HG03575 (cell line): Measurements from ENCODE around the gene ACACB.

Experiments used
- ATAC-seq: cut with Tn5 transposase; IDR thresholded peaks from one replicate; pipeline ENCODE4 v1.9.1; 2021; ENCODE audit not compliant: unreplicated experiment, insufficient number of reproducible peaks, low FRiP score; ENCODE audit errors: extremely low read depth

Gene ACACB

DNA sequence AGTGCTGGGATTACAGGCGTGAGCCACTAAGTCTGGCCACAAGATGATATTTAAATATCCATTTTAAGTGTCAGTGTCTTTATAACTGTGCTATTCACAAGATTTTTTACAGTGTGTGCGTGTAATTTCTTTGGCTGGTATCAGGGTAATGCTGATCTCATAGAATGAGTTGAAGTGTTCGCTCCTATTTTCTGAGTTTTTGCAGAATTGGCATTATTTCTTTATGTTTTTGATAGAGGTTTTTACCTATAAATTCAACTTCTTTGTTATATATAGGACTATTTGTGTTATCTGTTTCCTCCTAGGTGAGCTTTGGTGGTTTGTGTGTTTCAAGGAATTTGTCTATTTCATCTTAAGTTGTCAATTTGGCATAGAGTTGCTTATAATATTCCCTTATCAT, 147.1 kb downstream of the ACACB start:
- no peak for ATAC-seq

DNA sequence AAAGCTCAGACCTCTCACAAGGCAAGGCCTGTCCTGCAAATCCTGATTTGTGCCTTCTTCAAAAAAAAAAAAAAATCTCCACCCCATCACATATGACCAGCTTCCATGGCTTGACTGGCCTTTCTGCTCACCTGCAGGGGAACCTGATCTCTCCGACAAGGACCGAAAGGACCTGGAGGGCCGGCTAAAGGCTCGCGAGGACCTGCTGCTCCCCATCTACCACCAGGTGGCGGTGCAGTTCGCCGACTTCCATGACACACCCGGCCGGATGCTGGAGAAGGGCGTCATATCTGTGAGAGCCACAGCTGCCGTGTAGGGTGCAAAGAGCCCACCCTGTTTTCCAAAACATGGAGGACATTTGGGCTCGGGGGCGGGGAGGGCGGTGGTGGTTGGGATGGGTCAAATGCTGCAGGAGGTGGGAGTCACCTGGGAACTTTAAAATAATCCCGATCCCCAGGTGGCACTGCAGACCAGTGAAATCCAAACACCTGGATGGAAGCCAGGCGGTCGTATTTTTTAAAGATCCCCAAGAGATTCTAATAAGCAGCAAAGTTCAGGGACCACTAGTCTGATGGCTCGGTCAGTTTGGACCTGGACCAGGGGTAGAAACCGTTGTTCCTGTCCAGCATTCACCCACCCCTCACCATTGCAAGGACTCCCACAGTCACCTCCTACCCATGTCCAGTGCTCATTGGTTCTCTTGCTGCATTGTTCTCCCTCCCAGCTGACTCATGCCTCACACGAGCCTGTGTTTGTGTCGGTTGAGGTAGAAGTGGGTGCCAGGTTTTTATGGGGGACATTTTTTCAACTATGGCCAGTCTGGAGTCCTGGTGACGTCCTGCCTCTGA, 147.9 kb downstream of the ACACB start:
- ATAC-seq = no peak

DNA sequence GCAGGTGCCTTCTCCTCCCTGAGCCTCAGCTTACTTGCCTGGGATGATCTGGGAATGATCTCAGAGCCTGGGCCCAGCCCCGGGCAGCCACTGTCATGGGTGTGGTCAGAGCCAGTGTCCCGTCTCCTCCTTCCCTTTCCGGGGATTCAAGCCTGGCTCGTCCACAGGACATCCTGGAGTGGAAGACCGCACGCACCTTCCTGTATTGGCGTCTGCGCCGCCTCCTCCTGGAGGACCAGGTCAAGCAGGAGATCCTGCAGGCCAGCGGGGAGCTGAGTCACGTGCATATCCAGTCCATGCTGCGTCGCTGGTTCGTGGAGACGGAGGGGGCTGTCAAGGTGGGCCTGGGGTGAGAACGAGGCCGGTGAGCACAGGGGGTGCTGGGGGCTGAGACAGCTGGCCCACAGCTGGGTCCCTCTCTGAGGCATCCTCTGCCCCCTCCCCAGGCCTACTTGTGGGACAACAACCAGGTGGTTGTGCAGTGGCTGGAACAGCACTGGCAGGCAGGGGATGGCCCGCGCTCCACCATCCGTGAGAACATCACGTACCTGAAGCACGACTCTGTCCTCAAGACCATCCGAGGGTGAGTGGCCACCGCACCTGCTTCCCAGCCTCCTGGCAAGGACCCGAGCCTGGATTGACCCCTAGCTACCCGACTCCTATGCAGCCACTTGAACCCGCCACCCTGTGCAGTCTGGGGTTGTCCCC, 148.7 kb downstream of the ACACB start:
- no peak for ATAC-seq

DNA sequence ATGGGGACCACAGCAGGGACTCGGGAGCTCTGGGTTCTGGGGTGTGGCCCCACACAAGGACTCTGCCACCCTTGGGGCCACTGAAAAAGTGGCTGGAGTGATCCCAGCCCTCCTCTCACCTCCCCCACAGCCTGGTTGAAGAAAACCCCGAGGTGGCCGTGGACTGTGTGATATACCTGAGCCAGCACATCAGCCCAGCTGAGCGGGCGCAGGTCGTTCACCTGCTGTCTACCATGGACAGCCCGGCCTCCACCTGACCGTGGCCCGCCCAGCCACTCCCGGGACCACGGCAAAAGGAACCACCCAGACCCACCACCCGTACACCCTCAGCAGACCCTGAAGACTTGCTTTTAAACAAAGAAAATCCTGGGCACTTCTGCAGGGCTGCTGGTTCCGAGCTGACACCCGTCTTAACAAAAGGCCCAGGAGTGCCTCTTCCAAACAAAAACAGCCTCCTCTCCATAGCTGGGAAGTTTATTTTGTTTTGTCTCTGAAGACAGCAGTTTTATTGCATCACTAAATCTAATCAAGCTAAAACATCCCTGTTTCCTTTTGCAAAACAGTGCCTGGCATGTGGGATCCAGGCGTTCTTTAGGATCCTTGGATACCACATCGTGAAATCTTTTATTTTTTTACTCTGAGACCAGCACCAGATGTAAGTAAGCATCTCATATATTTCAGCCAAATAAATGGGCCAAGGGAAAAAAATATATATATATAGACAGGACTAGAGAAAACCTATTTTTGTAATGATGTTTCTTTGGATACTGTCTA, 149.9 kb downstream of the ACACB start:
- ATAC-seq = no peak

DNA sequence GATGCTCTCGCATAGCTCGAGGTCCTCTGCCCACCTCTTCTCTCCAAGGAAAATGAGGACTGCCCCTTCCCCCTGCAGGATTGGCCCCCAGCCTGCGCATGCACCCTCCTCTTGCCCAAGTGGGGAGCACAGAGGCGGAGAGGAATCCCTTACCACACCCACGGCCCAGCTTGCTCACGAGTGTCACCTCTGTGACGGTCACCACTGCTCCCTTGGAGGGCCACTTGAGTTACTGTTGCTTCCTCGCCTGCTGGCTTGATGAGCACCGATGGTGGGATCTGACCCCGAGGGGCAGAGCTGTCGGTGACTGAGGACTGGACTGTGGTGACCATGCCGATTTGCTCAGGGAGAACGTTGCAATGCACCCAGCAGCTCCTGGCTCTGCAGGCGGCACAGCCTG, 151.0 kb downstream of the ACACB start:
- no peak for ATAC-seq

DNA sequence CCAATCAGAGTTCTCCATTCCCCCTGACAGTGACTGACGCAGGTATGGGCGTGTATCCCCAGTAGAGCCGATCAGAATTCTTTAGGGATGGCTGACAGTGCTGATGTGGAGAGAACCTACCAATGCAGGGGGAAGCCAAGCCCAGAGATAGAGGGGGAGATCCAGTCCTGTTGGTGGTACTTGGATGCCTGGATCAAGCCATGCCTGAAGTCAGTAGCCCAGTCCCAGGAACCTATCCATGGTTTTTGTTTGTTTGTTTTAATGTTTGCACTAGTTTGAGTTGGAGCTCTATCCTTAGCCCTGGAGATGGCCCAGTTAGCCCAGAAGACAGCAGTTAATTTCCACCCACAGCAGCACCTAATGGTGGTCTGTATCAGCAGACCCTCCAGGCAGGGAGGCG, 152.5 kb downstream of the ACACB start:
- no peak for ATAC-seq

DNA sequence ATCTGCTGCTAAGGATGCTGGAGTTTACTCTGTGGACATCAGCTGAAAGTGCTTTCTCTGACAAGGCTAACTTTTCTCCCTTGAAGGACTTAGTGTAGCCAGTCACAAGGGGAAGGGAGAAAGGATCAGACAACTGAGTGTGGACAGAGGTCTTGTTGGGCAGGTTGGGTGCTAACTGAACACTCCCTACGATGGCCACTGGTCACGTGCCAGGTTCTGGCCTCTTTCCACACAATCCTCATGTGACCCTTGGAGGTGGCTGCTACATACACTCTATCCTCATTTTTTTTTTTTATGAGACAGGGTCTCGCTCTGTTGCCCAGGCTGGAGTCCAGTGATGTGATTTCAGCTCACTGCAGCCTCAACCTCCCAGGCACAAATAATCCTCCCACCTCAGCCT, 153.0 kb downstream of the ACACB start:
- ATAC-seq = no peak

DNA sequence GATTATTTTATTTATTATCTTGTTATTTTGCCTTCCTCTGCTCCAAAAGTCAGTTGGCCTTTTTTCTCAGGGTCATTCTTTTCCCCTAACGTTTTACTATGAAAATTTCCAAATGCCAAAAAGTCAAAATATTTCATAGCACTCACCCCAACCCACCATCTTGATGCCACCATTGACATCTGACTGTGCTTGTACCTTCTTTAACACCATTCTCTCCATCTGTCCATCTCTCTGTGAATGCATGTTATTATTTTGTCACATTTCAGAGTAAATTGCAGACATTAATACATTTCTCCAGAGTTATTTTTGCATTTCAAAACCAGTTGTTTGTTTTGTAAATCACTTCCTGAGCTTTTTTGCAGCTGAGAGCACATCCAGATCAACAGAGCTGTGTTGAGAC, 154.1 kb downstream of the ACACB start:
- ATAC-seq = no peak

DNA sequence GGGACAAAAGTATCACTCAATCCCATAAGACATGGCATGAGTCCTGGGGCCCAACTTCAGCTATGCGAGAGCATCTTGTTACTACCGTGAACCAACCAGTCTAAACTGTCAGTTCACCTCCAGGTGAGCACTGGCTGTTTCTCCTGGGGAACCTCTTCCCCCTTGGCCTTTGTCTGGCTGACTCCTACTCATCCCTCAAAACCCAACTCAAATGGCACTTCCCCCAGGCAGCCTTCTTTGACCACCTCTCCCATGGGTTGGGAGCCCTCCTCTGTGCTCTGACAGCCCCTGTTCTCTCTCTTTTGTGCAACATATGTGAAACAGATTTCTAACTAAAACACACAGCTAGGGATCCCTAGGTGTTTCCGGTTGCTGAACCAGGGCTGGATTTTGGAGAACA, 155.0 kb downstream of the ACACB start:
- no peak for ATAC-seq

DNA sequence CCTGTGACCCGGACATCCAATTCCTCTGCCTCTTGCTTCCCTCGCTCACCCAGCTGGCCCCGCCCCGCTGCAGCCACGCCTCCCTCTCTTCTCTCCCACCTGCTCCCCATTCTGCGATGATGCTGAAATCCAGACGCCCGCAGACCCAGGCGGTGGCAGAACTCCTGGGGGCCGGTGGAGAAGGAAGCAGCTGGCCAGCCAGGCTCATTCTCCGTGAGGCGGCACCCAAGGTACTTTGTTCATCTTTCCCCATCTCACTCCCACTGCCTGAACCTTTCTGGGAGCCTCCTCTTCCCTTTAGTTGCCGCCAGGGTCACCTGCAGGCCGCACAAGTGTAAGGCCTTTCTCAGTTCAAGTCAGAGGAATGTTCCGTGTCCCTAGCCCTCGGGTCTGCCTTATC, 157.0 kb downstream of the ACACB start:
- ATAC-seq = no peak

DNA sequence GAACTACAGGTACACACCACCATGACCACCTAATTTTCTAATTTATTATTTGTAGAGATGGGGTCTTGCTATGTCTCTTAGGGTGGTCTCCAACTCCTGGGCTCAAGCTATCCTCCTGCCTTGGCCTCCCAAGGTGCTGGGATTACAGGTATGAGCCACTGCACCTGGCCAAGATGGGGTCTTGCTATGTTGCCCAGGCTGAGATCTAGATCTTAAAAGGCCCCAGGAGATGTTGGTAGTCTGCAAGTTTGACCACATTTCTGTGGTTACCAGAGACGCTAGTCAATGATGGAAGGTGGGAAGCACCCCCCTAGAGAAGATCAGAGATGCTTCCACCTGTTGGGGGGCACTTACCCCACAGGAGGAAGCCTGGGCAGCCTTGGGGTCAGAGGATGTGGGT, 158.0 kb downstream of the ACACB start:
- no peak for ATAC-seq

DNA sequence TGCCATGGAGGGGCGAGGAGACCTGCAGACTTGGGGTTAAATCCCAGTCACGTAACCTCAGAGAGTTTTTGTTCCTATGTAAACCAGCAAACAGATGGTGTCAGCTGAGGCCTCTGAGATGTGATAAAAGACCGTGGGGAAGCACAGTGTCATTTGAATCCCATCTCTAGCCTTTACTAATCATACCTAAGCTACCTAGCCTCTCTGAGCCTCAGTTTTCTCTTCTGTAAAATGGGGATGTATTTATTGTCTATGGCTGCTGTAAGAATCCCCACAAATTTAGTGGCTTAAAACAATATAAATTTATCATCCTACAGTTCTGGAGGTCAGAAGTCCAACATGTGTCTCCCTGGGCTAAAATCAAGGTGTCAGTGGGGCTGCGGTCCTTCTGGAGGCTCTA, 158.8 kb downstream of the ACACB start:
- ATAC-seq = no peak

DNA sequence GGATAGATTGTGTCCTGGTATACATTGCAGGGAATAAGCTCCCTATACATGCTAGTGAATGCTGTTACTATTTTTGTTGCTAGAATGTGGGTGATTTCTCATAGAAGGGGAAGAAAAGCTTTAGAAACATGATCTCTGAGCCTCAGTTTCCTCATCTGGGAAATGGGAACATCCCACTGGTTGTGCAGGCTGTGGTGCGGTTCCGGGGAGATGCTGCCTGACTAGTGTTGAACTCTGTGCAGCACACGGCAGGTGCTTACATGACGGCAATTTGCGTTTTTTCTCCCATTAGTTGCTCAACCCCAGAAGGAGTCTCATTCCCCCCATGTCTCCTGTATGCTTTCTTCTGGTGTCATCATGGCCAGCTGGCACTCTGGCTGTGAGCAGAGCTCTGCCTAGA, 159.8 kb downstream of the ACACB start:
- no peak for ATAC-seq

DNA sequence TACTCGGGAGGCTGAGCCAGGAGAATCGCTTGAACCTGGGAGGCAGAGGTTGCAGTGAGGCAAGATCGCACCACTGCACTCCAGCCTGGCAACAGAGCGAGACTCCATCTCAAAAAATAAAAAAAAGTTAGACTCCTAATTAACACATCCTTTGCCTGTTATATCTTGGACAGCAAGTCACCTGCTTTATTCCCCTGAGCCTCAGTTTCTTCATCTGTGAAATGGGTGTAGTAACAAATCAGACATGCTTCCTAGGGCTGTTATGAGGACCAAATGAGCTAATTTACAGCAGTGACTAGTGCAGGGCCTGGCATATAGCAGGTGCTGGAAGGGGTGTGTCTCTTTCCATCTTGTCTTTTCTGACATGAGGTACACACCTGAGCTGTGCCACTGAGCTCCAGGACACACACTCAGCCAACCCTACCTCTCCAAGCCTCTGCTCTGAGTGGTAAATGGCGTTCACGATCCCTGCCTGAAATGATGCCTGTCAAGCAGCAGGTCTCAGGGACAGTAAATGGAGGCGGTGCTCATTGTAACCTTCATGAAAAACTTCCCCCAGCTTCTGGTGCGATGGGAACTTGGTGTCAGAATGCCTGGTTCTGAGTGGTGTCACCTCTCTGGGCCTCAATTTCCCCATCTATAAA, 161.0 kb downstream of the ACACB start:
- ATAC-seq = no peak

DNA sequence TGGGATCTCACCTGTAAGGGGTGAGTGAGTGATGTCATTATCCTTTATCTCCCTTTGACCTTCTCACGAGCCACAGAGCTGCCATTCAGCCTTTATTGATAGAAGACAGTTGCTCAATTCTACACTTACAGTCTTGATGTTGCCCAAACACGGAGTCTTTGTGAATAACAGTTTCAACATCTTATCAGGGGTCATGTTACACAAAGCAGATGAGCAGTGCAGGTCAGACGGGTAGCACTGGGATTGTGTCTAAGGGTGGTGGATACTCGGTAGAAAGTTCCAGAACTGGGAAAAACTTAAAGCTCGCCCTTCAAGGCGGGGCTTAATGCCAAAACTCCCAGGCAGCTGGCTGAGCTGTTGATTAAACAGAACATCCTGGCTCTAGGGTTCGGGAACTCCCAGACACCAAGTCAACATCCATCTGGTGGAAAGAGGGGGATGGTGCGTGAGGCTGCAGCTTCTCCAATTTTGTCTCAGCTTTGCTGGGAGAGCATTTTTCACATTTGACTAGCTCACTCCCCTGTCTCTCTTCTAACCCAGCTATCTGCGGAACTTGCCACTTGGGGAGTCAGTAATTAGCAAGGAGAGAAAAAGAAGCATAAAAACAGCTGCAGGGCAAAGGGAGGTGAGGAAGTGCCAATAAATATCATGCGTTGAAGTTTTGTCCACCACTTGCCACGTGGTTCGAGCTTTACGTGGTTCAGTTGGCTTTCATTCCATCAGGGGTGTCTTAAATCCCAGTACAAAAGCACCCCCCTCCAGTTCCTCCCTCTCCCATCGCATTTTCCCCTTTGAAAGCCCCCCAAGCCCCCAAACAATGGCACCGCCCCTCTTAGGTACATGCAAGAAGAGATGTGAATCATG, 161.7 kb downstream of the ACACB start:
- ATAC-seq = no peak

DNA sequence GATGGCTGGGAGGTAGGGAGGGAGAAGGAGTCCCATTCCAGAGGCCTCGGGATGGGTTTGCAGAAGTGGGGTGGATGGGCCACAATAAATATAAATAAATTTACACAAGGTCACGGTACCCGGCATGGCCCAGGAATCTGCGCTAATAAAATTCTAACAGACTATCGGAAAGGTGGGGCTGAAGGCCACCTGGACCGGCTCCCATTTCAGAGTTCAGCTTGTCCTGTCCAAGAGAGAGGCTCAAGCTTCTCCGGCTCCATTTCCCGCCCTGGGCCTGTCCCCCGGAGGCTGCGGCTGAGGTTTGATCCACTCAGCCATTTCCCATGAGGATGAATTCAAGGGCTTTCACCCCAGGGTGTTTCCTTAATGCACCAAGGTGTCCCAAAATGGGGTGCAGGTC, 162.5 kb downstream of the ACACB start:
- no peak for ATAC-seq

DNA sequence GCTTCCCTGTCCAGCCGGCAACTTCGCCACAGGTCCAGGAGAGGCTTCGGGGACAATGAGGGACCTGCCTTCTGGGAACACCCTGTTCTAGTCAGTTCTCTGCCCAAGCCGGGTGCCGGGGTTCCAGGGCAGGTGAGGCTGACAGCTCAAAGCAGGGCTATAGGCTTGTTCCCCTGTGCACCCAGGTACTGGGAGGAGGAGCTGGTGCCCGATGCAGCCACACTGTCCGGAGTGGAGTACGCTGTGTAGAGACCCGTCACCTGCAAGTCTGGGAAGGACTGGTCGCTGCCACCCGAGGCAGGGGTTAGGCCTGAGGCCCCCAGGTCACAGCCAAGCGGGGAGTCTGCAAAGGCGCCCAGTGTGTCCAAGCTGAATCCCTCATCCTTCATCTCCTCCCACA, 163.1 kb downstream of the ACACB start:
- no peak for ATAC-seq

DNA sequence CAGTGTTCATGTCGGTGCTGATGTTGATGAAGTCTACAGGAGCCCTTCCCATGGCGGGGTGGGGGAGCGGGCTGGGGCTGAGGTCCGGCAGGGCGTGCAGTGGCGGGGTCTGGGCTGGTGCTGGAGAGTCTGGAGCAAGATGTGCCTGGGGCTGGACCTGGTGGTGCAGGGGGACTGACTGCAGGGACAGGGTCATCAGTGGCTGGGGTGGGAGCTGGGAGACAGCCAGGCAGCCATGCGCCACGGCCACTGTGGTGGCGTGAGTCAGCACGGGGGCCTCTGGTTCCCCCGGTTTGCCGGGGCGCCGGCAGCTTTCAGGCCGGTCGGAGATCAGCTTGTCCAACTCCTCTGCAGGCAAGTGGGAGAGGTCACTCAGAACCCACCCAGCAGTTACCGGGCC, 165.1 kb downstream of the ACACB start:
- ATAC-seq = no peak

DNA sequence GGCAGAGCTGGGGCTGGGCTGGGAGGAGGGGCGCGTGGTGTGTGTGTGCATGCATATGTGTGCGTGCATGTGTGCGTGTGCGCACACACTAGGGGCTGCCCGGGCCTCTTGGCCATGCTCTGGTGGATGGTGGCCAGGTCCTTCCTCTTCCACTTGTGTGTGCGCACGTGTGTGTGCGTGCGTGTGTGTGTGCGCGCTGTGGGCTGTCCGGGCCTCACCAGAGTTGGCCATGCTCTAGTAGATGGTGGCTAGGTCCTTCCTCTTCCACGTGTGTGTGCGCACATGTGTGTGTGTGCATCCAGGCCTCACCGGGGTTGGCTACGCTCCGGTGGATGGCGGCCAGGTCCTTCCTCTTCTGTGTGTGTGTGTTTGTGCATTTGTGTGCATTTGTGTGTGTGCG, 168.0 kb downstream of the ACACB start:
- ATAC-seq = no peak
